HEK293T (cell line): ENCODE results near the gene TANK.

Source experiments
- L3MBTL2 ChIP-seq: fragments of 450-650 bp; conservative IDR thresholded peaks from 2 replicates; pipeline ENCODE4 v1.6.1; 2016; ENCODE audit warnings: mild to moderate bottlenecking
- SP1 ChIP-seq: fragments of 450-650 bp; IDR thresholded peaks from 2 replicates; pipeline ENCODE4 v1.6.1; 2017

DNA sequence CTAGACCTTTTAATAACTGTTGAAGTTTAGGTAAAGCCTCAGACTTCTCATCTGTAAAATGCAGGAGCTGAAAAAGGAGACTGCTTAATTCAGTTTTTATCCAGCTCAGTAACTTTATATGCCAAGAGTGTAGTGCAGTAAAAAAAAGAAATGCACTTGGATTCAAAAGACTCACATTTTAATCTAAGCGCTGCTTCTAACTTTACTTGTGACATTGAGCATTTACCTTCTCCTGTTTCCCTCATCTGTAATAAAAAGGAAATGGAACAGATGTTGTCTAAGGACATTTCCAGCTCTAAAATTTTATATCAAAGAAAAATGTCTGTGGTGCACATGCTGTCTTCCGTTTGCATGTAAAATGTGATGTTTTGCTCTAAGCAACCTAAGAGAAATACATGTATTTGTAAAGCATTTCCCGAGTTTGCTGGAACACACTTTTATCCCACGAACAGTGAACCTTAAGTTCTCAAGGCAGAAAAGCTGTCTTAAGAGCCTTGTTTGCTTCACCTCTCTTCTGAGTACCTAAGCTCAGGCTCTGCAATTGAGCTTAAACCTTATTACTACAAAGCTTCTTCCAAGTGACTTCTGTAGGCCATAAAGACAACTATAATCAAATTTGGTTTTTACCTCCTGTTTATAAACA, 24.2 kb upstream of the TANK start:
- no peak for TF ChIP-seq SP1
- TF ChIP-seq L3MBTL2: no peak
